GM23248 (cell line): ENCODE data around the gene POFUT2.

Experiments used
- EZH2 ChIP-seq: fragments of 200-600 bp; sonication (generic); IDR thresholded peaks from 2 replicates; pipeline ENCODE4 v1.6.1; 2018; ENCODE audit warnings: antibody characterized with exemption, mild to moderate bottlenecking; ENCODE audit not compliant: insufficient read depth, poor library complexity, severe bottlenecking
- EZH2phosphoT487 ChIP-seq: fragments of 200-600 bp; sonication (generic); IDR thresholded peaks from 2 replicates; pipeline ENCODE4 v1.6.1; 2018; ENCODE audit warnings: antibody characterized with exemption, moderate library complexity, mild to moderate bottlenecking, low read depth; ENCODE audit not compliant: insufficient read depth

DNA sequence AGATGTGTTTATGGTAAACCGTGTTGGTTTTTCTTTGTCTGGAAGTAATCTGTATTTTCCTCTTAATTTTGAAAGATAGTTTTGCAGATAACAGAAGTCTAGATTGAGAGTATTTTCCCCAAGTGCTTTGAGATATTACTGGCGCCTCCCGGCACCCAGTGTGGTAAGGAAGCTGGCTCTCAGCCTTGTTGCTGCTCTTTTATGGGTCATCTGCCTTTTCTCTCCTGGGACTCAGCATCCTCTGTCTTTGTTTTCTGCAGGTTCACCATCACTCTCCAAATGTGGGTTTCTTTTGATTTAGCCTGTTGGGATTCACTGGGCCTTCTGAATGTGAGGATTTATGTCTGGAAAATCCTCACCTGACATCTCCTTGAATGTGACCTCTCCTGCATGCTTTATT lies 37.4 kb downstream of the POFUT2 start:
- TF ChIP-seq EZH2: no peak
- no peak for TF ChIP-seq EZH2phosphoT487
